Glomerular endothelial cell (primary cell): ENCODE results near the gene OLFML2B. TPM values are rescaled to one million over a fixed set of nuclear protein-coding genes. Genes with fewer than 3 reads are reported as not detected.
"Not testable (repeated sequence)": the region's sequence is repeated elsewhere in the genome, so short reads cannot be mapped to it uniquely, and the experiment has no call there.

Experiments used
- DNase-seq: peaks from one replicate; pipeline ENCODE4 v3.0.0-alpha.2; 2011; ENCODE audit warnings: low read depth, low spot score; ENCODE audit errors: extremely low read depth
- total RNA-seq: library from RNA; depleted of rRNA; stranded (reverse); fragments of >200 nt; gene quantifications from 2 replicates; pipeline ENCODE4 v1.2.3, GENCODE V29; 2015

The OLFML2B gene
- total RNA-seq, 1 donor from 2014 or later, result 0.53 TPM

GRCh38 chr1:162036163-162036562, 12.5 kb upstream of the OLFML2B start:
- DNase-seq, result no peak

GRCh38 chr1:162035241-162035640, 11.6 kb upstream of the OLFML2B start:
- DNase-seq, result no peak

GRCh38 chr1:162033428-162033827, 9.8 kb upstream of the OLFML2B start:
- DNase-seq, result no peak

GRCh38 chr1:162030759-162031280, 7.2 kb upstream of the OLFML2B start:
- DNase-seq, result no peak

GRCh38 chr1:162029157-162029556, 5.5 kb upstream of the OLFML2B start:
- no peak for DNase-seq

GRCh38 chr1:162028726-162029125, 5.1 kb upstream of the OLFML2B start:
- no peak for DNase-seq

GRCh38 chr1:162026881-162027280, 3.2 kb upstream of the OLFML2B start:
- no peak for DNase-seq

- DNase-seq, result no peak
Observed at GRCh38 chr1:162025541-162025940, 1.9 kb upstream of the OLFML2B start.

GRCh38 chr1:162023181-162023546, 505 bp downstream of the OLFML2B start:
- DNase-seq, result no peak

- DNase-seq, result no peak
Observed at GRCh38 chr1:162022626-162023025, 1.0 kb downstream of the OLFML2B start.

GRCh38 chr1:162021124-162021523, 2.5 kb downstream of the OLFML2B start:
- DNase-seq, result no peak

GRCh38 chr1:162020150-162020549, 3.5 kb downstream of the OLFML2B start:
- DNase-seq, result no peak

- DNase-seq, result no peak
Observed at GRCh38 chr1:162019446-162019845, 4.2 kb downstream of the OLFML2B start.

- no peak for DNase-seq
Observed at GRCh38 chr1:162019006-162019405, 4.7 kb downstream of the OLFML2B start.

GRCh38 chr1:162018418-162018817, 5.3 kb downstream of the OLFML2B start:
- no peak for DNase-seq

- DNase-seq, result not testable (repeated sequence)
Observed at GRCh38 chr1:162017791-162018190, 5.9 kb downstream of the OLFML2B start.

- no peak for DNase-seq
Observed at GRCh38 chr1:162016631-162017030, 7.0 kb downstream of the OLFML2B start.

GRCh38 chr1:162015196-162015595, 8.5 kb downstream of the OLFML2B start:
- no peak for DNase-seq

- no peak for DNase-seq
Observed at GRCh38 chr1:162014202-162014601, 9.5 kb downstream of the OLFML2B start.

GRCh38 chr1:162013289-162013688, 10.4 kb downstream of the OLFML2B start:
- no peak for DNase-seq

- DNase-seq, result no peak
Observed at GRCh38 chr1:162011337-162012012, 12.2 kb downstream of the OLFML2B start.

GRCh38 chr1:162010175-162010506, 13.5 kb downstream of the OLFML2B start:
- no peak for DNase-seq
